Astrocyte of the hippocampus (primary cell): ENCODE measurements around the gene DUSP18.
A peak's percentile ranks its signal among the peaks of the same experiment; 100 is the strongest.
"Not testable (repeated sequence)": the region's sequence is repeated elsewhere in the genome, so short reads cannot be mapped to it uniquely, and the experiment has no call there.

Experiments
- DNase-seq: peaks from one replicate; pipeline ENCODE4 v3.0.0; 2011; ENCODE audit warnings: low read depth, low spot score

The DUSP18 gene

GRCh38 chr22:30667494-30668385 lies at the start of gene DUSP18:
Gene DUSP18 (minus strand): TSS chr22:30667875. CDS start chr22:30664003, 3,872 bp downstream.
- DNase-seq, result peak; percentile 96

DNA sequence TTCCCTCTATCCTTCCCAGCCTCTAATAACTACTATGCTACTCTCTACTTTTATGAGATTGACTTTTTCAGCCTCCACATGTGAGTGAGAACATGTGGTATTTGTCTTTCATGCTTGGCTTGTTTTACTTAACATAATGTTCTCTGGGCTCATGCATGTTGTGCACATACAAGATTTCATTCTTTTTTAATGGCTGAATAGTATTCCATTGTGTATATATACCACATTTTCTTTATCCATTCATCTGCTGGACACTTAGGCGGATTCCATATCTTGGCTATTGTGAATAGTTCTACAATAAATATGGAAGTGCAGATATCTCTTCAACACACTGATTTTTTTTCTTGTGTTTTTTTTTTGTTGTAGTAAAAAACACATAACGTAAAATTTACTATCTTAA lies 46.4 kb upstream of the DUSP18 start:
- no peak for DNase-seq

DNA sequence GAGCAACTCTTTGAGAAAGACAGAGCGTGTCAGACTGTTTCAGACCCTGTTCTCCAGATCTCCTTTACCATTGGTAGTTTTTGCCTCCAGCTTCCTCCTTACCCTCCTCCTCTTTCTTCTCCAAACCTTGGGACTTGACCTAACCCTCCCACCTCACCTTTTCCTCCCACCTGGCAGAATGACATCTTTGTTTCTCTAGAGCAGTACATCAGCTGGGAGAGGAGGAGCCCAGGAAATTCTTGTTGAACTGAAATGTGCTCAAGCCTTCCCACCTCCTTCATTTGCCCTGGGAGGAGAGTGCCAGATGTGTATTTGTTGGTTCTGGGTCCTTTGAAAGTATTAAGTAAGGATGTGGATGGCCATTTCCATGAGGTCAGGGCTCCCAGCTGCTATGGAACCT lies 44.4 kb upstream of the DUSP18 start:
- DNase-seq, result no peak

DNA sequence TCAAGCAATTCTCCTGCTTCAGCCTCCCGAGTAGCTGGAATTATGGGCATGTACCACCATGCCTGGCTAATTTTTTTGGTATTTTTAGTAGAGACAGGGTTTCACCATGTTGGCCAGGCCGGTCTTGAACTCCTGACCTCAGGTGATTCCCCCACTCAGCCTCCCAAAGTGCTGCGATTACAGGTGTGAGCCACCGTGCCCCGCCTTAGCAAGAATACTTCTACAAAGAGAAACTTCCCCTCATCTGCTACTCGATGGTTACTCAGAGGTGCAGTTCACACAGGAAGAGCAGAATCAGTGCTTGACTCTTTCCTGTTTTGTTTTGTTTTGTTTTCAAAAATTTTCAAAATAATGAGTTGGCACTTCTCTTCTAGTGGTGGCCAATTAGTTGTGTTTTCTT lies 42.3 kb upstream of the DUSP18 start:
- not testable (repeated sequence) for DNase-seq

- DNase-seq, result peak; percentile 92
Measured at GRCh38 chr22:30705710-30706651, 38.3 kb upstream of the DUSP18 start.

- DNase-seq, result no peak
Measured at GRCh38 chr22:30704978-30705377, 37.3 kb upstream of the DUSP18 start.

GRCh38 chr22:30702856-30703255 lies 35.2 kb upstream of the DUSP18 start:
- no peak for DNase-seq

DNA sequence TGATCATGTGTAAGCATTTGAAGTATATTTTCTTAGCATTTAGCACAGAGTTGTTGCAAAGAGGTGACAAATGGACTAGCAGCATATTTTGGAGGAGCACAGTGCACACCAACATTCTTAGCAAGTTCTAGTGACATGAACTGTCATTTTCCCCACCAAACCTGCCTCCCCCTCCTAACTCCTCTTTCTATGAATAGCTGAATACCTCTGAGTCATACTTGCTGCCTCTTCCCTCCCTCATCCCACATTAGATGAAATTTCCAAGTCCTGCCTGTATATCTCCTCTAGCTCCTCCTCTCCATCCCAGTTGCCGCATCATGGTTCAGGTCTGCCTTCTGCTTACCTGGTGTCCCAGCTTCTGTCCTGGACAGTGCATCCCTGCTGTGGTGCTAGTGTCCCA lies 34.2 kb upstream of the DUSP18 start:
- peak; percentile 28 for DNase-seq

GRCh38 chr22:30697975-30698374 lies 30.3 kb upstream of the DUSP18 start:
- no peak for DNase-seq

- DNase-seq, result peak; percentile 7
Measured at GRCh38 chr22:30695871-30696655, 28.4 kb upstream of the DUSP18 start.

- DNase-seq, result no peak
Measured at GRCh38 chr22:30695351-30695851, 27.7 kb upstream of the DUSP18 start.

DNA sequence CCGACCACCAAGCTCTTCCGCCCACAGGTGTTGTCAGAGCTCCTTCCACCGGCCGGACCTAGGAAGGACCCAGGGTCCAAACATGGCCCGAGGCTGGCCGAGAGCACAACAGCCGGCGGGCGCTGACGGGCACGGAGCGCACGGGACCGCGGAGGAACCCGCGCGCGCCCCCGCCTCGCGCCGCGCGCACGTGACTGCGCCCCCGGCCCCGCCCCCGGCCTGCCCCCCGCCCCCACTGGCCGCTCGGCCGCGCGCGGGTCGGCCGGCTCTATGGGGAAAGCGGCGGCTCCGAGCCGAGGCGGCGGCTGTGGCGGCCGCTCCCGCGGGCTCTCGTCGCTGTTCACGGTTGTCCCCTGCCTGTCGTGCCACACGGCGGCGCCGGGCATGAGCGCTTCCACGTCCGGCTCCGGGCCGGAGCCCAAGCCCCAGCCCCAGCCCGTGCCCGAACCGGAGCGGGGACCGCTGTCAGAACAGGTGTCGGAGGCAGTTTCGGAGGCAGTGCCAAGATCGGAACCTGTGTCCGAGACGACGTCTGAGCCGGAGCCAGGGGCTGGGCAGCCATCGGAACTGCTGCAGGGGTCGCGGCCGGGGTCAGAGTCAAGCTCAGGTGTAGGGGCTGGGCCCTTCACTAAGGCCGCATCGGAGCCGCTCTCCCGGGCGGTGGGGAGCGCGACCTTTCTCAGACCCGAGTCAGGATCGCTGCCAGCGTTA lies 27.1 kb upstream of the DUSP18 start, which contains the start of gene OSBP2:
Gene OSBP2, plus strand, starts transcription at position 235 of the 711 bp plus-strand sequence. Its CDS starts 36 bp downstream, at position 271.
- DNase-seq, result peak; percentile 55

GRCh38 chr22:30694171-30694639 lies 26.5 kb upstream of the DUSP18 start:
- peak; percentile 70 for DNase-seq

GRCh38 chr22:30691204-30691603 lies 23.5 kb upstream of the DUSP18 start:
- DNase-seq, result no peak

DNA sequence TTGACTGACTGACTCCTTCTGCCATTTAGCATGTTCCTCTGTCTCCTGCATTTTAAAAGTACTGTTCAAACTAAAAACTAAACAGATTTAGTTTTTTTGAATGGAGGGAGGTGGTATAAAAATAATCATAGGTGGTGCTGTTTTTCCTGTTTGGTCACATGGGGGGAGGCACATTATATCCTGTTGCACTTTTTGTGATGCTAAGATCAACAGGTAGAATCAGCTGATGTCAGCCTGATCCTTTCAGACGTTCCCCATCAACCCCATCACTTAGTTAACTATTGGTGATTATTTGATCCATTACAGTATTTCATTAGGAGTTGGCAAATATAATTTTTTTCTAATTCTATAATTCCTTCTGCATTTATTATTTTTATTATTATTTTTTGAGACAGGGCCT lies 21.9 kb upstream of the DUSP18 start:
- DNase-seq, result no peak

DNA sequence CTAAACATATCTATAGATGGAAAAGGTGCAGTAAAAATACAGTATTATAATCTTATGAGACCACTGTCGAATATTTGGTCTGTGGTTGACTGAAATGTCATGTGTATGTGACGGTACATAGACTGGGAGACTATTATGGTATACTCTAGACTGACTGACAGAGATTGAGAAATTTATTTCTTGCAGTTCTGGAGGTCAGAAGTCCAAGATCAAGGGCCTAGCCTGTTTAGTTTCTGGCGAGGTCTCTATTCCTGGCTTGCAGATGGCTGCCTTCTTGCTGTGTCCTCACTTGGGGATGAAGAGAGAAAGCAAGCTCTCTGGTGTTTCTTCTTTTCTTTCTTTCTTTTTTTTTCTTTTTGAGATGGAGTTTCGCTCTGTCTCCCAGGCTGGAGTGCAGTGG lies 19.7 kb upstream of the DUSP18 start:
- DNase-seq, result no peak

DNA sequence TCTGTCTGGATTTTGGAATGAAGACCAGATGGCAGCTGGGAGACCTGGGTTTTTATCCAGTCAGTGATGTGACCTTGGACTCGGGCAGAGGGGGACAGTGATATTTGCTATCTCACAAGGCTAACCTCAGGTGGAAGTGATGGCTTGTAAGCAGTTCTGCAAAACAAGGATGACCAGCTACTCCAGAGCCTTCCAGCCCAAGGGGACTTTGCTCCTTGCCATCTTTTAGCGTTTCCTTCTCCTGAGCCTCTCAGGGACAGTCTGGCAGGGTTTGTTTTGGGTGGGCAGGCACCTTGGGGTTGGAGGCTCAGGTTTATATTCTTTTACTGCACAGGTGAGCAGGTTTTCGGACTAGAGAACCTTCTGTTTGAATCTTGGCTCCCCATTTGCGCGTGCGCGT lies 17.5 kb upstream of the DUSP18 start:
- no peak for DNase-seq

DNA sequence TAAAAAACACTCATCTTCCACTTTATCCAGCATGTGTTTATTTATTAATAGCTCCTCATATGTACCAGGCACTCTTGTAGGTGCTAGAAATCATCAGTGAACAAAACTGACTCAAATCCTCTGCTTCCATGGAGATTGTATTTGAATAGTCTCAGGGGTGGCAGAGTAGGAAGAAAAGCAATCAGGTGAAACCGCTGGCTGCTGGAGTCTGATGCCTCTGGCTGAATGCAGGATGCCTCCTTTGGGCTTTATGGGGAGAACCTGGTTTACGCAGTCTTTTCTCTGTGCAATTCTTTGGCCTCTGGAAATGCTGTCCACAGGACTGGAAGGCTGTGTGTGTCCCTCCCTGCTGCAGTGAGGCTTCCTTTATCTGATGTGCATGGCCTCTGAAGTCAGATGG lies 14.2 kb upstream of the DUSP18 start:
- DNase-seq, result no peak

DNA sequence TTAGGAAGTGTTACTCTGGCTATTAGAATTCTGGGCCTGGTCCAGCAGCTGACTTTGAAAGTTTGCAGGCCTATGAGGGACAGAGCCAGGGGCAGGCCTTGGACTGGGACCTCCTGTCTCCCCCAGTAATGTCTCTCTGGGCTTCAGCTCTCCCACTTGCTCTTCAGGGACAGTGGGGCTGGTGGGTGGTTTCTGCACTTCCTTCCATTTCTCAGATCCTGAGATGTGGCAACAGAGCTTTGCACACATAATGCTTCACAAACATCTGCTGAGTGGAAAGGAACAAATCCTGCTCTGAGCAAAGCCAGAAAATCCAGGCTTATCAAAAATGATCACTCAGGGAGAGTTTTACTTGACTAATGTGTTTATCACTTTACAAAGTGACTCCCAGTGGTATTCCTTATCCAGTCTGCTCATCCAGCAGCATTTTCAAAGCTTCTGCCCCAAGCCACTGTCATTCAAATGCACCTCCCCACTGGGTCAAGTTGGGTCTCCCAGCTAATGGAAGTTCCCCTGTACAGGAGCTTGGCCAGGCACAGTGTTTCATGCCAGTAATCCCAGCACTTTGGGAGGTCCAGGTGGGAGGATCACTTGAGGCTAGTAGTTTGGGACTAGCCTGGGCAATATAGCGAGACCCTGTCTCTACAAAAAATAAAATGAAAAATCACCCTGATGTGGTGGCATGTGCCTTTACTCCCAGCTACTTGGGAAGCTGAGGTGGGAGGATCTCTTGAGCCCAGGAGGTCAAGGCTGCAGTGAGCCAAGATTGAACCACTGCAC lies 13.5 kb upstream of the DUSP18 start:
- no peak for DNase-seq
